Endodermal cell (in vitro differentiated cells): ENCODE results near the gene MYO1A. TPM values are rescaled to one million over a fixed set of nuclear protein-coding genes. Genes with fewer than 3 reads are reported as not detected.
A peak's percentile ranks its signal among the peaks of the same experiment; 100 is the strongest.

Source experiments
- DNase-seq: peaks from one replicate; pipeline ENCODE4 v3.0.0-alpha.2; 2017
- H3K27ac ChIP-seq: 2 replicates; pipeline ENCODE4 v1.5.1; 2013; ENCODE audit warnings: mild to moderate bottlenecking, low read depth, low read length, moderate library complexity
- H3K27me3 ChIP-seq: 2 replicates; pipeline ENCODE4 v1.6.1; 2013; ENCODE audit warnings: mild to moderate bottlenecking, low read length, moderate library complexity; ENCODE audit not compliant: insufficient read depth, control insufficient read depth, poor library complexity, severe bottlenecking
- H3K36me3 ChIP-seq: 2 replicates; pipeline ENCODE4 v1.7.0; 2013; ENCODE audit warnings: mild to moderate bottlenecking, low read length, moderate library complexity; ENCODE audit not compliant: control insufficient read depth, insufficient read depth
- H3K4me1 ChIP-seq: one replicate; pipeline ENCODE4 v1.7.0; 2013; ENCODE audit warnings: low read length; ENCODE audit not compliant: control insufficient read depth, insufficient read depth
- H3K4me3 ChIP-seq: 2 replicates; pipeline ENCODE4 v1.5.1; 2013; ENCODE audit warnings: mild to moderate bottlenecking, low read length, moderate library complexity
- H3K9ac ChIP-seq: 2 replicates; pipeline ENCODE4 v1.6.1; 2013; ENCODE audit warnings: mild to moderate bottlenecking, low read length, moderate library complexity; ENCODE audit not compliant: poor library complexity, severe bottlenecking; ENCODE audit errors: extremely low read depth
- H3K9me3 ChIP-seq: 2 replicates; pipeline ENCODE4 v1.6.1; 2013; ENCODE audit warnings: mild to moderate bottlenecking, low read length, moderate library complexity; ENCODE audit not compliant: control insufficient read depth
- H3K27ac Mint-ChIP-seq: 2 replicates; pipeline ENCODE4 v1.8.0; 2020; ENCODE audit warnings: mixed read lengths
- H3K27me3 Mint-ChIP-seq: 2 replicates; pipeline ENCODE4 v1.8.0; 2021; ENCODE audit warnings: mild to moderate bottlenecking, mixed read lengths; ENCODE audit not compliant: insufficient read depth
- H3K36me3 Mint-ChIP-seq: 2 replicates; pipeline ENCODE4 v1.8.0; 2020; ENCODE audit warnings: low read depth, mixed read lengths
- H3K4me1 Mint-ChIP-seq: 2 replicates; pipeline ENCODE4 v1.8.0; 2020; ENCODE audit warnings: mixed read lengths
- H3K4me3 Mint-ChIP-seq: 2 replicates; pipeline ENCODE4 v1.8.0; 2020; ENCODE audit warnings: mild to moderate bottlenecking, moderate library complexity, mixed read lengths
- H3K9me3 Mint-ChIP-seq: 2 replicates; pipeline ENCODE4 v1.8.0; 2020; ENCODE audit warnings: mild to moderate bottlenecking, mixed read lengths
- CTCF ChIP-seq: fragments of 200-600 bp; sonication (generic); conservative IDR thresholded peaks from 2 replicates; pipeline ENCODE4 v1.5.0; 2021; ENCODE audit warnings: antibody characterized with exemption, mild to moderate bottlenecking
- WGBS, 2 experiments: methylation state at CpG; one replicate each; pipeline versions ENCODE4 v1.1.5 to v1.1.7; 2013; ENCODE audit warnings: missing lambda C conversion rate in 2 of 2, mixed read lengths in 1 of 2; ENCODE audit not compliant: insufficient coverage in 1 of 2, insufficient read length in 1 of 2; 5-methylcytosine and 5-hydroxymethylcytosine counted together
- long read RNA-seq, 4 experiments: library from polyadenylated mRNA in 2 of 4; library from RNA in 1 of 4; library from capped mRNA in 1 of 4; stranded (forward) in 3 of 4; unstranded in 1 of 4; transcript quantifications; one replicate each; pipeline ENCODE4 v2.0.0, GENCODE V29; 2020 to 2021; ENCODE audit warnings: inconsistent platforms in 1 of 4
- polyA plus RNA-seq, 2 experiments: library from polyadenylated mRNA; stranded (reverse); fragments of 50-300 nt; gene quantifications; one replicate each; pipeline ENCODE4 v1.2.3, GENCODE V29; 2013
- total RNA-seq, 2 donors: library from RNA; stranded (reverse); fragmentation: NEBNext Ultra II Directional in 1 of 2; extraction: Animal tissue kit (Norgen Biotek cat#: 25700) in 1 of 2; gene quantifications; 2 replicates in 1 of 2; 3 replicates in 1 of 2; pipeline ENCODE4 v1.2.1, GENCODE V29; 2021

Gene MYO1A
- 1 to 10 TPM in 1 of 2 donors, under 1 TPM in 1; 0.77 to 1.7 TPM for total RNA-seq
- 1.1 TPM for polyA plus RNA-seq (2013, experiment 1 of 2)
- polyA plus RNA-seq (2013, experiment 2 of 2): 0.12 TPM
- long read RNA-seq, experiment 1: 0 reads
- long read RNA-seq, experiment 2: 0 reads
- long read RNA-seq, experiment 3, partial matches to known transcripts: 0 of 3 reads
- long read RNA-seq, experiment 3, other reads (novel, unspliced or antisense): 1 of 3 reads
- long read RNA-seq, experiment 4: 0 reads

- Histone ChIP-seq H3K27ac (no peak within 1 kb of the TSS), H3K4me1 (peaks cover 4% of the 10 kb centered on the region), H3K9ac (no peak within 1 kb of the TSS), H3K27me3 (peaks cover 55% of the 10 kb centered on the region), H3K36me3 (no peaks in the 10 kb centered on the region), H3K4me3 (peak within 1 kb of the TSS; percentile 14), H3K9me3 (no peaks in the 10 kb centered on the region)
- Mint-ChIP-seq H3K36me3 (peaks cover 9% of the 10 kb centered on the region), H3K4me1 (peaks cover 16% of the 10 kb centered on the region), H3K4me3 (no peak within 1 kb of the TSS), H3K9me3 (peaks cover 4% of the 10 kb centered on the region), H3K27ac (no peak within 1 kb of the TSS), H3K27me3 (peaks cover 58% of the 10 kb centered on the region)
- no peak for TF ChIP-seq CTCF
- DNase-seq: peak; percentile 77
- 34 to 65% methylated on average over 2 of the region's 2 CpGs for whole genome bisulfite sequencing, 2 experiments
These were observed at the start of gene MYO1A for GRCh38 chr12:57049890-57050289. TSS of gene MYO1A (minus strand) at chr12:57050129. CDS start at chr12:57048323, 1,806 bp downstream.

- Mint-ChIP-seq H3K4me3 (no peak overlapping the region), H3K27ac (peak overlapping the region; percentile 68), H3K9me3 (no peaks in the 10 kb centered on the region), H3K36me3 (peaks cover 57% of the 10 kb centered on the region), H3K27me3 (no peaks in the 10 kb centered on the region), H3K4me1 (no peaks in the 10 kb centered on the region)
- Histone ChIP-seq H3K4me3 (no peak overlapping the region), H3K27ac (no peak overlapping the region), H3K9me3 (no peaks in the 10 kb centered on the region), H3K27me3 (no peaks in the 10 kb centered on the region), H3K9ac (no peak overlapping the region), H3K36me3 (peaks cover 19% of the 10 kb centered on the region), H3K4me1 (peaks cover 5% of the 10 kb centered on the region)
- no peak for DNase-seq
- 92 to 98% methylated on average over 10 of the region's 11 CpGs for WGBS, 2 experiments
- no peak for TF ChIP-seq CTCF
These were observed 49.3 kb upstream of the MYO1A start for GRCh38 chr12:57099047-57099714.

GRCh38 chr12:57098546-57098945 is 48.6 kb upstream of the MYO1A start:
- DNase-seq: no peak
- no peak overlapping the region for H3K27ac ChIP-seq
- Mint-ChIP-seq H3K27me3 (no peaks in the 10 kb centered on the region), H3K4me3 (no peak overlapping the region), H3K36me3 (peaks cover 55% of the 10 kb centered on the region), H3K4me1 (peaks cover 3% of the 10 kb centered on the region), H3K9me3 (no peaks in the 10 kb centered on the region), H3K27ac (no peak overlapping the region)
- peaks cover 19% of the 10 kb centered on the region for H3K36me3 ChIP-seq
- H3K4me3 ChIP-seq: no peak overlapping the region
- WGBS, 2 experiments: 90 to 100% methylated on average over 1 of the region's 1 CpG
- H3K9ac ChIP-seq: no peak overlapping the region
- no peaks in the 10 kb centered on the region for H3K9me3 ChIP-seq
- no peak for TF ChIP-seq CTCF
- no peaks in the 10 kb centered on the region for H3K27me3 ChIP-seq
- peaks cover 5% of the 10 kb centered on the region for H3K4me1 ChIP-seq
